HG02938 (cell line): ENCODE data around the gene SRD5A1.

Experiments used
- ATAC-seq: cut with Tn5 transposase; IDR thresholded peaks from one replicate; pipeline ENCODE4 v1.9.1; 2021; ENCODE audit warnings: mild to moderate bottlenecking, moderate library complexity; ENCODE audit not compliant: unreplicated experiment

Gene SRD5A1

DNA sequence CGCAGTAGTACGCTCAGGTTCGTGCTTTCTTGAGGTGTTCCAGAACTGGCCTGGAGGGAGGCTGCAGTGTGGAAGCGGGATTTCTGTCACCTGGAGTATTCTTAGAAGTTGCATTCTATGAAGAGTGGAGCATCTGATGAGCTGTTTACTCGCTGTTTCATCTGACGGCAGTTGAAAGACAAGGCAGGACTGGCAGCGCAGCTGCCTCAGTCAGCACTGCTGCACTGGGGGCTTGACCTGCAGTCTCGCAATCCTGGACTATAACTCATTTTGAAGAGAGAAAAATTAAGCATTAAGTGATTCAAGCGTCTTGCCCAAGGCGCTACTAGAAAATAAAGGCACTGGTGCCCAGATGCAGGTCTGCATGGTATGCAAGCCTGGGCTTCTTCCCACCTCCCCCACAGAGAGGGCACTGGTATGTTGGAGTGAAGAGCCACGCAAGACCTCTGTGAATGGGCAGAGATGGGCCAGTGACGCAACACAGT is 90.6 kb downstream of the SRD5A1 start:
- no peak for ATAC-seq
